Type B pancreatic cell (in vitro differentiated cells): ENCODE results near the gene SET. TPM values are rescaled to one million over a fixed set of nuclear protein-coding genes. Genes with fewer than 3 reads are reported as not detected.
"Not testable (repeated sequence)": the region's sequence is repeated elsewhere in the genome, so short reads cannot be mapped to it uniquely, and the experiment has no call there.

ENCODE experiments used
- DNase-seq: peaks from one replicate; pipeline ENCODE4 v3.0.0; 2021; ENCODE audit warnings: mixed read lengths; ENCODE audit not compliant: unreplicated experiment; ENCODE audit errors: extremely low spot score
- H3K27ac Mint-ChIP-seq: 2 replicates; pipeline ENCODE4 v1.8.0; 2021; ENCODE audit warnings: mild to moderate bottlenecking, mixed read lengths
- H3K27me3 Mint-ChIP-seq: 2 replicates; pipeline ENCODE4 v1.8.0; 2021; ENCODE audit warnings: mixed read lengths
- H3K36me3 Mint-ChIP-seq: 2 replicates; pipeline ENCODE4 v1.8.0; 2021; ENCODE audit warnings: mixed read lengths
- H3K4me1 Mint-ChIP-seq: one replicate; pipeline ENCODE4 v1.8.0; 2021; ENCODE audit warnings: mixed read lengths; ENCODE audit not compliant: unreplicated experiment
- H3K4me3 Mint-ChIP-seq: 2 replicates; pipeline ENCODE4 v1.8.0; 2021; ENCODE audit warnings: mild to moderate bottlenecking, mixed read lengths
- H3K9me3 Mint-ChIP-seq: 2 replicates; pipeline ENCODE4 v1.8.0; 2021; ENCODE audit warnings: mixed read lengths
- CTCF ChIP-seq: fragments of 200-600 bp; sonication (generic); conservative IDR thresholded peaks from 2 replicates; pipeline ENCODE4 v1.5.0; 2021; ENCODE audit warnings: antibody characterized with exemption, mild to moderate bottlenecking
- total RNA-seq: library from RNA; stranded (reverse); gene quantifications from 2 replicates; pipeline ENCODE4 v1.2.1, GENCODE V29; 2021; ENCODE audit warnings: low replicate concordance

The SET gene
- total RNA-seq, 1 donor from 2014 or later = 545 TPM

GRCh38 chr9:128657796-128658195, 31.2 kb upstream of the SET start:
- Mint-ChIP-seq H3K9me3 (no peaks in the 10 kb centered on the region), H3K4me3 (no peak overlapping the region), H3K27ac (peak overlapping the region; percentile 100), H3K36me3 (peaks cover 5% of the 10 kb centered on the region), H3K27me3 (no peaks in the 10 kb centered on the region), H3K4me1 (peaks cover 7% of the 10 kb centered on the region)
- no peak for DNase-seq
- no peak for TF ChIP-seq CTCF

GRCh38 chr9:128666481-128666941, 22.5 kb upstream of the SET start:
- not testable (repeated sequence) for H3K4me1 Mint-ChIP-seq, H3K4me3 Mint-ChIP-seq, H3K27ac Mint-ChIP-seq, DNase-seq, H3K27me3 Mint-ChIP-seq, H3K9me3 Mint-ChIP-seq, H3K36me3 Mint-ChIP-seq

GRCh38 chr9:128669786-128670185, 19.2 kb upstream of the SET start:
- TF ChIP-seq CTCF = no peak
- no peaks in the 10 kb centered on the region for H3K27me3 Mint-ChIP-seq
- H3K4me3 Mint-ChIP-seq = no peak overlapping the region
- no peak overlapping the region for H3K27ac Mint-ChIP-seq
- no peaks in the 10 kb centered on the region for H3K36me3 Mint-ChIP-seq
- DNase-seq = no peak
- H3K4me1 Mint-ChIP-seq = no peaks in the 10 kb centered on the region
- no peaks in the 10 kb centered on the region for H3K9me3 Mint-ChIP-seq

- H3K36me3 Mint-ChIP-seq = no peaks in the 10 kb centered on the region
- no peaks in the 10 kb centered on the region for H3K27me3 Mint-ChIP-seq
- H3K4me1 Mint-ChIP-seq = no peaks in the 10 kb centered on the region
- H3K9me3 Mint-ChIP-seq = no peaks in the 10 kb centered on the region
- H3K27ac Mint-ChIP-seq = no peak overlapping the region
- no peak for TF ChIP-seq CTCF
- no peak for DNase-seq
- no peak overlapping the region for H3K4me3 Mint-ChIP-seq
Measured at GRCh38 chr9:128675382-128675781, 13.6 kb upstream of the SET start.

- Mint-ChIP-seq H3K36me3 (no peaks in the 10 kb centered on the region), H3K9me3 (no peaks in the 10 kb centered on the region), H3K4me3 (no peak overlapping the region), H3K4me1 (no peaks in the 10 kb centered on the region), H3K27ac (no peak overlapping the region), H3K27me3 (no peaks in the 10 kb centered on the region)
- no peak for TF ChIP-seq CTCF
- DNase-seq = no peak
Measured at GRCh38 chr9:128677794-128678193, 11.2 kb upstream of the SET start.

GRCh38 chr9:128683340-128684064, 5.5 kb upstream of the SET start:
- Mint-ChIP-seq H3K4me1 (peaks cover 37% of the 10 kb centered on the region), H3K4me3 (peak overlapping the region; percentile 97), H3K36me3 (peaks cover 11% of the 10 kb centered on the region), H3K9me3 (no peaks in the 10 kb centered on the region), H3K27me3 (no peaks in the 10 kb centered on the region), H3K27ac (peak overlapping the region; percentile 100)
- TF ChIP-seq CTCF = no peak
- no peak for DNase-seq
